Body of pancreas (tissue), 4 donors: Measurements from ENCODE around the gene GLT8D2.

Experiments used
- POLR2A ChIP-seq, 3 donors: fragments of 450-650 bp; IDR thresholded peaks; one replicate each; pipeline ENCODE4 v1.6.1; 2016; ENCODE audit warnings: antibody characterized with exemption in 3 of 3, mild to moderate bottlenecking in 2 of 3
- TF ChIP-seq, protein P1 (sequence below), 7 experiments: fragments of 450-650 bp in 4 of 7; fragments of 200-600 bp in 3 of 7; sonication (generic) in 3 of 7; IDR thresholded peaks; one replicate each; pipeline ENCODE4 v1.5.1; 2016 to 2019; ENCODE audit warnings: antibody characterized with exemption in 7 of 7

GRCh38 chr12:104050436-104050835 is 449 bp upstream of the GLT8D2 start:
- TF ChIP-seq, protein P1, sequence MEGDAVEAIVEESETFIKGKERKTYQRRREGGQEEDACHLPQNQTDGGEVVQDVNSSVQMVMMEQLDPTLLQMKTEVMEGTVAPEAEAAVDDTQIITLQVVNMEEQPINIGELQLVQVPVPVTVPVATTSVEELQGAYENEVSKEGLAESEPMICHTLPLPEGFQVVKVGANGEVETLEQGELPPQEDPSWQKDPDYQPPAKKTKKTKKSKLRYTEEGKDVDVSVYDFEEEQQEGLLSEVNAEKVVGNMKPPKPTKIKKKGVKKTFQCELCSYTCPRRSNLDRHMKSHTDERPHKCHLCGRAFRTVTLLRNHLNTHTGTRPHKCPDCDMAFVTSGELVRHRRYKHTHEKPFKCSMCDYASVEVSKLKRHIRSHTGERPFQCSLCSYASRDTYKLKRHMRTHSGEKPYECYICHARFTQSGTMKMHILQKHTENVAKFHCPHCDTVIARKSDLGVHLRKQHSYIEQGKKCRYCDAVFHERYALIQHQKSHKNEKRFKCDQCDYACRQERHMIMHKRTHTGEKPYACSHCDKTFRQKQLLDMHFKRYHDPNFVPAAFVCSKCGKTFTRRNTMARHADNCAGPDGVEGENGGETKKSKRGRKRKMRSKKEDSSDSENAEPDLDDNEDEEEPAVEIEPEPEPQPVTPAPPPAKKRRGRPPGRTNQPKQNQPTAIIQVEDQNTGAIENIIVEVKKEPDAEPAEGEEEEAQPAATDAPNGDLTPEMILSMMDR (IDR thresholded peaks at IDR 0.05): no peak
- no peak for TF ChIP-seq POLR2A (IDR thresholded peaks at IDR 0.05)
